Fibroblast of lung (primary cell): Measurements from ENCODE around the gene CRABP1.

ENCODE experiments used
- EZH2 ChIP-seq: IDR thresholded peaks from 2 replicates; pipeline ENCODE4 v1.5.1; 2012; ENCODE audit warnings: low read length, control low read depth, mild to moderate bottlenecking; ENCODE audit errors: missing control alignments
- TF ChIP-seq, protein P1 (sequence below), 2 donors: IDR thresholded peaks in 1 of 2; conservative IDR thresholded peaks in 1 of 2; 1 replicate in 1 of 2; 2 replicates in 1 of 2; pipeline ENCODE4 v1.5.1; 2011 to 2012; ENCODE audit warnings: low read length in 2 of 2, control low read depth in 1 of 2, inconsistent platforms in 1 of 2, low read depth in 1 of 2, mild to moderate bottlenecking in 1 of 2

DNA sequence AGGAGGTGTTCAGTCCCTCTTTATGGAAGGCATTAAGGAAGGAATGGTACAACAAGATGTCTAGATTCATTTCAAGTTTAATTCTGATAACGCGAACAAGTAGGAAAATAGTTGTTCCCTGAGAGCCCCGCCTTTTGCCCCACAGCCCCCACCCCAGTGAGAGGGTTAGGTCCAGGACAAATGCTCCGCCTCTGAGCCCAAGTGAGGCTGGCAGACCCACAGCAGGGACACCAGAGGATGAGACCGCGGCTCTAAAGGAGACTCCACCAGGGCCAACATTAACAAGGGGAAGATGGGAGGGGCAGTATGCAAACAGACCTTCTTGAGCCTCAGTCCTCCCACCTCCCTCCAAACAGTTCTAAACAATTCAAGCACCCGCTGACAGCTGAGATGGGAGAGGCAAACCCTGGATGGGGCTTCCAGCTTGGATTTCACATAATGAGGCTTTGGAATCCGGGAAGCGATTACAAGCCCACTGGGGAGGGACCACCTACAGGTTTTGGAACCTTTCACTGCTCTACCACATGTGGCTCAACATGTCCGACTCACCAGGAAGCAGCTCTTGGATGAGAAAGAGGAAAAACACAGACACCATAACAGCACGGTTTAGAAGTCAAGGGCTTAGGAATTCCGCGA lies 54.9 kb downstream of the CRABP1 start:
- TF ChIP-seq, protein P1, sequence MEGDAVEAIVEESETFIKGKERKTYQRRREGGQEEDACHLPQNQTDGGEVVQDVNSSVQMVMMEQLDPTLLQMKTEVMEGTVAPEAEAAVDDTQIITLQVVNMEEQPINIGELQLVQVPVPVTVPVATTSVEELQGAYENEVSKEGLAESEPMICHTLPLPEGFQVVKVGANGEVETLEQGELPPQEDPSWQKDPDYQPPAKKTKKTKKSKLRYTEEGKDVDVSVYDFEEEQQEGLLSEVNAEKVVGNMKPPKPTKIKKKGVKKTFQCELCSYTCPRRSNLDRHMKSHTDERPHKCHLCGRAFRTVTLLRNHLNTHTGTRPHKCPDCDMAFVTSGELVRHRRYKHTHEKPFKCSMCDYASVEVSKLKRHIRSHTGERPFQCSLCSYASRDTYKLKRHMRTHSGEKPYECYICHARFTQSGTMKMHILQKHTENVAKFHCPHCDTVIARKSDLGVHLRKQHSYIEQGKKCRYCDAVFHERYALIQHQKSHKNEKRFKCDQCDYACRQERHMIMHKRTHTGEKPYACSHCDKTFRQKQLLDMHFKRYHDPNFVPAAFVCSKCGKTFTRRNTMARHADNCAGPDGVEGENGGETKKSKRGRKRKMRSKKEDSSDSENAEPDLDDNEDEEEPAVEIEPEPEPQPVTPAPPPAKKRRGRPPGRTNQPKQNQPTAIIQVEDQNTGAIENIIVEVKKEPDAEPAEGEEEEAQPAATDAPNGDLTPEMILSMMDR (conservative IDR thresholded peaks at IDR 0.05 in 1 of 2, IDR thresholded peaks at IDR 0.05 in 1 of 2; ENCODE audit: low read depth in 1 of 2, low read length in 2 of 2): no peak
- no peak for TF ChIP-seq EZH2
